ENCODE results near the gene S100A7.

DNA sequence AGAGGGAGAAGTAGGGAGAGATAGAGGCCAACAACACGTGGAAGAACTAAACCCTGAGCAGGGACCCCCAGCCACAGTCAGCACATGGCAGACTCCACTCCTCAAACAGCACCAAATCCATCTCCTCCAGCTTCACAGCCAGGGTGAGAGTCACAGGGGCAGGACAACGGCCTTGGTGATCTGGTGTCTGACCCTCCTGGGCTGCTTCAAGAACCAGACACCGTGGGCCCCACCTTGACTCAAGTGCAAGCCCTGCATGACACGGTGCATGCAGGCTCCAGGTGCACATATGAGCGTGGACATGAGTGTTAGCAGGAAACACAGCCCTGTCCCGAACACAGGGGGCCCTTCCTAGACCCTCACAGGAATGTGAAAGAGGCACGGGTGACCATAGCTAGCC lies 21.9 kb downstream of the S100A7 start:
- TF ChIP-seq, protein P1, sequence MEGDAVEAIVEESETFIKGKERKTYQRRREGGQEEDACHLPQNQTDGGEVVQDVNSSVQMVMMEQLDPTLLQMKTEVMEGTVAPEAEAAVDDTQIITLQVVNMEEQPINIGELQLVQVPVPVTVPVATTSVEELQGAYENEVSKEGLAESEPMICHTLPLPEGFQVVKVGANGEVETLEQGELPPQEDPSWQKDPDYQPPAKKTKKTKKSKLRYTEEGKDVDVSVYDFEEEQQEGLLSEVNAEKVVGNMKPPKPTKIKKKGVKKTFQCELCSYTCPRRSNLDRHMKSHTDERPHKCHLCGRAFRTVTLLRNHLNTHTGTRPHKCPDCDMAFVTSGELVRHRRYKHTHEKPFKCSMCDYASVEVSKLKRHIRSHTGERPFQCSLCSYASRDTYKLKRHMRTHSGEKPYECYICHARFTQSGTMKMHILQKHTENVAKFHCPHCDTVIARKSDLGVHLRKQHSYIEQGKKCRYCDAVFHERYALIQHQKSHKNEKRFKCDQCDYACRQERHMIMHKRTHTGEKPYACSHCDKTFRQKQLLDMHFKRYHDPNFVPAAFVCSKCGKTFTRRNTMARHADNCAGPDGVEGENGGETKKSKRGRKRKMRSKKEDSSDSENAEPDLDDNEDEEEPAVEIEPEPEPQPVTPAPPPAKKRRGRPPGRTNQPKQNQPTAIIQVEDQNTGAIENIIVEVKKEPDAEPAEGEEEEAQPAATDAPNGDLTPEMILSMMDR (IDR thresholded peaks at IDR 0.05; ENCODE audit: low read depth, low read length, poor library complexity, severe bottlenecking), result no peak
- no peak for TF ChIP-seq EZH2phosphoT487 (IDR thresholded peaks at IDR 0.05; ENCODE audit: borderline replicate concordance, low read length)

Measured in DOHH2 (cell line).